ENCODE data around the gene PLCB3. TPM values are rescaled to one million over a fixed set of nuclear protein-coding genes. Genes with fewer than 3 reads are reported as not detected.

Gene PLCB3
- total RNA-seq, 1 experiment from 2014 or later, result 80.2 TPM

GRCh38 chr11:64289002-64289564 is 37.8 kb downstream of the PLCB3 start:
- peaks cover 52% of the 10 kb centered on the region for H3K27me3 Mint-ChIP-seq (ENCODE audit: low read depth)

More at GRCh38 chr11:64289002-64289564, 37.8 kb downstream of the PLCB3 start:
- Histone ChIP-seq H3K9ac (ENCODE audit: extremely low read depth, insufficient read length, low read length) (no peak overlapping the region), H3K9me3 (ENCODE audit: control insufficient read depth, low read depth, low read length) (no peaks in the 10 kb centered on the region), H3K56ac (ENCODE audit: insufficient read length, low read depth, low read length) (no peak overlapping the region), H4K8ac (replicated peaks; ENCODE audit: insufficient read length, low read depth, low read length) (no peak overlapping the region), H3K14ac (ENCODE audit: insufficient read depth, low read length) (no peak overlapping the region), H2AFZ (ENCODE audit: low read length) (no peak overlapping the region), H3K79me1 (ENCODE audit: insufficient read depth, low read depth, low read length, poor library complexity, severe bottlenecking) (no peaks in the 10 kb centered on the region), H4K5ac (ENCODE audit: insufficient read length, low read depth, low read length) (no peak overlapping the region), H3K4me2 (ENCODE audit: insufficient read depth, insufficient read length, low read length) (no peak overlapping the region), H2BK120ac (ENCODE audit: low read depth, low read length, poor library complexity, severe bottlenecking) (no peak overlapping the region), H3K27ac (ENCODE audit: insufficient read length, low read depth, low read length) (no peak overlapping the region), H2BK20ac (ENCODE audit: low read depth, low read length, poor library complexity, severe bottlenecking) (no peak overlapping the region), H3K27me3 (ENCODE audit: insufficient read depth, low read length) (peaks cover 39% of the 10 kb centered on the region), H2BK5ac (ENCODE audit: insufficient read length, low read length) (no peak overlapping the region), H2BK15ac (ENCODE audit: low read depth, low read length) (no peak overlapping the region), H3T11ph (ENCODE audit: low read length) (no peak overlapping the region), H2AK5ac (ENCODE audit: insufficient read length, low read length) (no peak overlapping the region), H4K91ac (ENCODE audit: insufficient read length, low read depth, low read length) (no peak overlapping the region), H3K79me2 (ENCODE audit: insufficient read depth, low read length) (no peaks in the 10 kb centered on the region), H3K4ac (ENCODE audit: low read depth, low read length) (no peak overlapping the region), H4K20me1 (ENCODE audit: control insufficient read depth, insufficient read depth, insufficient read length) (no peaks in the 10 kb centered on the region), H3K4me1 (ENCODE audit: insufficient read depth, low read length) (no peaks in the 10 kb centered on the region), H3K23ac (ENCODE audit: insufficient read length, low read depth, low read length) (no peak overlapping the region), H3K23me2 (ENCODE audit: insufficient read length, low read depth, low read length, poor library complexity, severe bottlenecking) (peaks cover 15% of the 10 kb centered on the region), H3K18ac (ENCODE audit: insufficient read length, low read depth, low read length) (no peak overlapping the region), H2BK12ac (ENCODE audit: insufficient read length, low read depth, low read length) (no peak overlapping the region)
- Mint-ChIP-seq H3K4me1 (peaks cover 12 to 15% of the 10 kb centered on the region in 2 experiments), H3K4me3 (no peak overlapping the region), H3K9me3 (no peaks in the 10 kb centered on the region; a peak in 2 of 5 replicates), H3K27ac (no peak overlapping the region), H3K36me3 (ENCODE audit: insufficient read depth in 1 of 3, low read depth in 3 of 3) (peaks cover 0 to 2% (median 0%) of the 10 kb centered on the region in 3 experiments; a peak in 3 of 7 replicates)
- TF ChIP-seq CTCF (conservative IDR thresholded peaks at IDR 0.05), result no peak
- no CpG with 5 or more reads among the region's 13 CpGs for WGBS (ENCODE audit: extremely low coverage, insufficient read length, low lambda C conversion rate)
- no peak for DNase-seq

All from H9 (cell line).